K562 (cell line): ENCODE data around the gene FRMD4B. TPM values are rescaled to one million over a fixed set of nuclear protein-coding genes. Genes with fewer than 3 reads are reported as not detected.

Experiments
- ATAC-seq: fragments of 200-7000 bp; cut with Tn5 transposase; 3 replicates; pipeline ENCODE4 v1.9.1; 2020; ENCODE audit warnings: moderate library complexity
- BruUV-seq: library from RNA; stranded (reverse); fragments of 400-500 nt; replicated peaks from 2 replicates; lab custom pipeline; 2021; lab: Mats Ljungman, UMichigan
- CTCF ChIA-PET: fragments of 300-600 bp; formaldehyde crosslinking; extraction: SDS; loops from one replicate; lab custom pipeline; 2021; ENCODE audit warnings: low intra/inter-chr PET ratio; lab: Yijun Ruan, JAX
- POLR2A ChIA-PET: fragments of 300-600, 350-650 bp; sonication (Branson Sonifier 250); formaldehyde crosslinking; extraction: SDS; loops from one replicate; lab custom pipeline; 2021; ENCODE audit warnings: antibody characterized with exemption, inconsistent platforms; lab: Yijun Ruan, JAX
- DNase-seq, 4 experiments: peaks; one replicate each; pipeline versions ENCODE4 v3.0.0 to v3.0.0-alpha.2; 2011 to 2018; ENCODE audit warnings: low spot score in 3 of 4, mixed read lengths in 3 of 4; ENCODE audit errors: extremely low read depth in 1 of 4
- FAIRE-seq: peaks from 2 replicates; lab custom pipeline; 2011; peaks lifted over from hg19 to GRCh38; lab: Jason Lieb, UNC
- H2AFZ ChIP-seq: 2 replicates; pipeline ENCODE4 v1.6.0; 2011; ENCODE audit warnings: low read depth, low read length, control low read depth, inconsistent platforms
- H3K27ac ChIP-seq: fragments of 200-600 bp; 3 replicates; pipeline ENCODE4 v1.8.0; 2011; ENCODE audit warnings: low read depth, mild to moderate bottlenecking, control low read depth, inconsistent platforms, low read length, moderate library complexity, mixed read lengths; ENCODE audit errors: extremely low read depth
- H3K27me3 ChIP-seq, 2 experiments: fragments of 300-600 bp in 1 of 2; 2 replicates in 1 of 2; 3 replicates in 1 of 2; pipeline versions ENCODE4 v1.6.0 to v1.8.0; 2011; ENCODE audit warnings: inconsistent platforms in 2 of 2, low read length in 2 of 2, mild to moderate bottlenecking in 1 of 2, mixed read lengths in 1 of 2, moderate library complexity in 1 of 2; ENCODE audit not compliant: control insufficient read depth in 2 of 2, insufficient read depth in 2 of 2
- H3K36me3 ChIP-seq: fragments of 300-600 bp; 3 replicates; pipeline ENCODE4 v1.8.0; 2011; ENCODE audit warnings: mild to moderate bottlenecking, low read length, inconsistent platforms; ENCODE audit not compliant: control insufficient read depth, insufficient read depth
- H3K4me1 ChIP-seq, 2 experiments: fragments of 200-600 bp in 1 of 2; replicated peaks in 1 of 2; 2 replicates in 1 of 2; 3 replicates in 1 of 2; pipeline versions ENCODE4 v1.5.1 to v1.8.0; 2011; ENCODE audit warnings: inconsistent platforms in 2 of 2, low read length in 2 of 2, mild to moderate bottlenecking in 1 of 2, mixed read lengths in 1 of 2, moderate library complexity in 1 of 2; ENCODE audit not compliant: control insufficient read depth in 2 of 2, insufficient read depth in 2 of 2
- H3K4me2 ChIP-seq: 2 replicates; pipeline ENCODE4 v1.6.1; 2011; ENCODE audit warnings: low read length, control low read depth, inconsistent platforms, mixed read lengths; ENCODE audit not compliant: insufficient read depth
- H3K4me3 ChIP-seq: fragments of 200-600 bp; sonication (generic), shearing (Covaris generic); 2 replicates; pipeline ENCODE4 v1.5.1; 2016; ENCODE audit warnings: control low read depth, inconsistent platforms
- H3K79me2 ChIP-seq: fragments of 200-600 bp; 3 replicates; pipeline ENCODE4 v1.8.0; 2011; ENCODE audit warnings: low read length, inconsistent platforms; ENCODE audit not compliant: control insufficient read depth, insufficient read depth
- H3K9ac ChIP-seq, 2 experiments: 2 replicates each; pipeline versions ENCODE4 v1.6.0 to v1.6.1; 2011; ENCODE audit warnings: low read depth in 2 of 2, low read length in 2 of 2, control low read depth in 1 of 2, inconsistent platforms in 1 of 2, mild to moderate bottlenecking in 1 of 2, mixed read lengths in 1 of 2; ENCODE audit not compliant: insufficient read depth in 1 of 2
- H3K9me1 ChIP-seq: one replicate; pipeline ENCODE4 v1.6.0; 2011; ENCODE audit warnings: inconsistent platforms, mild to moderate bottlenecking, low read length, moderate library complexity; ENCODE audit not compliant: control insufficient read depth, insufficient read depth
- H3K9me3 ChIP-seq: replicated peaks from 2 replicates; pipeline ENCODE4 v1.5.1; 2011; ENCODE audit warnings: low read depth, low read length, inconsistent platforms; ENCODE audit not compliant: control insufficient read depth, insufficient read depth
- H4K20me1 ChIP-seq: replicated peaks from 2 replicates; pipeline ENCODE4 v1.6.1; 2011; ENCODE audit warnings: low read length, inconsistent platforms, mixed read lengths; ENCODE audit not compliant: control insufficient read depth, insufficient read depth
- E2F4 ChIP-seq: sonication (generic); formaldehyde crosslinking; IDR thresholded peaks from 2 replicates; pipeline ENCODE4 v1.8.0; 2022; ENCODE audit warnings: mild to moderate bottlenecking, low read depth, missing genetic modification reagents
- JUND ChIP-seq, 2 experiments: IDR thresholded peaks; 2 replicates in 1 of 2; 3 replicates in 1 of 2; pipeline ENCODE4 v1.6.1; 2011; ENCODE audit warnings: borderline replicate concordance in 2 of 2, low read depth in 2 of 2, low read length in 2 of 2, improper control_type of control experiment in 1 of 2, missing biosample characterization in 1 of 2, missing genetic modification characterization in 1 of 2, missing genetic modification reagents in 1 of 2
- MAZ ChIP-seq, 2 experiments: fragments of 450-650 bp in 1 of 2; sonication (generic) in 1 of 2; formaldehyde crosslinking; IDR thresholded peaks in 1 of 2; conservative IDR thresholded peaks in 1 of 2; 2 replicates each; pipeline versions ENCODE4 v1.4.0 to v1.5.0; 2020; ENCODE audit warnings: mild to moderate bottlenecking in 1 of 2, missing genetic modification reagents in 1 of 2
- SMARCC2 ChIP-seq: fragments of 450-650 bp; IDR thresholded peaks from 2 replicates; pipeline ENCODE4 v1.6.1; 2017; ENCODE audit warnings: antibody characterized with exemption, moderate library complexity, mild to moderate bottlenecking, low read depth
- ZBTB1 ChIP-seq: sonication (generic); formaldehyde crosslinking; IDR thresholded peaks from 2 replicates; pipeline ENCODE4 v1.8.1; 2023; ENCODE audit warnings: missing genetic modification reagents, low read depth, mild to moderate bottlenecking, borderline replicate concordance
- ZNF133 ChIP-seq: fragments of 250-450 bp; sonication (Bioruptor Pico); IDR thresholded peaks from 2 replicates; pipeline ENCODE4 v1.4.0; 2020; ENCODE audit warnings: mild to moderate bottlenecking
- WGBS: fragments of 100-300 bp; shearing (Covaris generic); methylation state at CpG from one replicate; pipeline ENCODE4 v1.1.6; 2016; ENCODE audit warnings: low coverage, mixed read lengths; ENCODE audit not compliant: insufficient coverage; ENCODE audit errors: missing lambda C conversion rate; 5-methylcytosine and 5-hydroxymethylcytosine counted together
- in situ Hi-C: fragments of 300-500 bp; cut with MboI; formaldehyde crosslinking; loops from 4 replicates; pipeline ENCODE4 v1.15.0; 2018; ENCODE audit warnings: inconsistent platforms, mixed read lengths
- intact Hi-C: fragments of 100-400 bp; cut with micrococcal nuclease; formaldehyde crosslinking; loops from 2 replicates; pipeline ENCODE4 v1.14.2; 2022
- polyA plus RNA-seq, 8 experiments: library from polyadenylated mRNA; depleted of rRNA in 4 of 8; stranded (reverse) in 5 of 8; unstranded in 3 of 8; fragments of >200 nt; fragmentation: Nextera tagmentation in 2 of 8; fragmentation: Illumina TruSeq in 1 of 8; extraction: Ambion mirVana in 2 of 8; extraction: Trizol in 1 of 8; gene quantifications; 2 replicates each; pipeline versions ENCODE4 v1.2.1 to v1.2.3, GENCODE V29; 2011 to 2014; ENCODE audit warnings: inconsistent platforms in 1 of 8, missing spikeins in 1 of 8
- total RNA-seq, 7 experiments: library from RNA; depleted of rRNA in 6 of 7; stranded (reverse); fragments of >200 nt in 6 of 7; fragmentation: Illumina TruSeq in 2 of 7; extraction: Trizol in 2 of 7; gene quantifications; 2 replicates each; pipeline versions ENCODE4 v1.2.1 to v1.2.3, GENCODE V29; 2011 to 2021; ENCODE audit warnings: low replicate concordance in 1 of 7

Gene FRMD4B
- total and polyA plus RNA-seq, 9 of the 15 experiments (the other 6 are each of a cell fraction or from before 2014, with no cell fraction given) = 0.03 to 0.09 (median 0.04) TPM; not detected in 3

- FAIRE-seq = no peak
- Histone ChIP-seq H3K4me2 (no peak overlapping the region), H3K27me3 (peaks cover 2 to 4% of the 10 kb centered on the region in 2 experiments; a peak in 3 of 5 replicates), H3K79me2 (no peaks in the 10 kb centered on the region), H2AFZ (no peak overlapping the region), H3K27ac (no peak overlapping the region), H3K9ac (no peak overlapping the region), H3K9me3 (no peaks in the 10 kb centered on the region), H3K36me3 (no peaks in the 10 kb centered on the region), H3K4me1 (no peaks in the 10 kb centered on the region), H3K9me1 (no peaks in the 10 kb centered on the region), H3K4me3 (no peak overlapping the region), H4K20me1 (no peaks in the 10 kb centered on the region)
- BruUV-seq = no TSS peak
- CTCF ChIA-PET = no interaction called here
- DNase-seq = no peak
- 0% methylated on average over 6 of the region's 6 CpGs for WGBS
- in situ Hi-C loops = no loop called here
- no peak for ATAC-seq
- intact Hi-C loops = no loop called here
- POLR2A ChIA-PET = no interaction called here
- TF ChIP-seq JUND (IDR thresholded peaks at IDR 0.05; ENCODE audit: borderline replicate concordance, low read depth, low read length) (no peak), JUND (tag; IDR thresholded peaks at IDR 0.05; ENCODE audit: borderline replicate concordance, low read depth, low read length) (no peak), ZBTB1 (CRISPR knock-in tag) (no peak), SMARCC2 (no peak), E2F4 (no peak), ZNF133 (no peak), MAZ (CRISPR knock-in tag; conservative IDR thresholded peaks at IDR 0.05 in 1 of 2, IDR thresholded peaks at IDR 0.05 in 1 of 2) (no peak)
These were observed 134.6 kb downstream of the FRMD4B start for GRCh38 chr3:69251078-69251805.
